Measurements from ENCODE around the gene SLC9A7.

SLC9A7 gene

GRCh38 chrX:46643636-46644035, 115.3 kb downstream of the SLC9A7 start:
- no peak for DNase-seq

- no peak for DNase-seq
Observed at GRCh38 chrX:46642145-46642544, 116.8 kb downstream of the SLC9A7 start.

- DNase-seq: no peak
Observed at GRCh38 chrX:46637938-46638337, 121.0 kb downstream of the SLC9A7 start.

GRCh38 chrX:46636223-46636622, 122.7 kb downstream of the SLC9A7 start:
- no peak for DNase-seq

GRCh38 chrX:46635186-46635585, 123.7 kb downstream of the SLC9A7 start:
- DNase-seq: no peak

GRCh38 chrX:46634577-46634976, 124.3 kb downstream of the SLC9A7 start:
- DNase-seq: no peak

- no peak for DNase-seq
Observed at GRCh38 chrX:46630141-46630540, 128.8 kb downstream of the SLC9A7 start.

- DNase-seq: no peak
Observed at GRCh38 chrX:46628460-46629371, 130.2 kb downstream of the SLC9A7 start.

GRCh38 chrX:46627711-46628419, 131.1 kb downstream of the SLC9A7 start:
- no peak for DNase-seq

- no peak for DNase-seq
Observed at GRCh38 chrX:46627062-46627461, 131.9 kb downstream of the SLC9A7 start.

- no peak for DNase-seq
Observed at GRCh38 chrX:46626566-46626965, 132.4 kb downstream of the SLC9A7 start.

GRCh38 chrX:46624090-46624786, 134.7 kb downstream of the SLC9A7 start:
- DNase-seq: no peak

GRCh38 chrX:46621572-46621971, 137.3 kb downstream of the SLC9A7 start:
- no peak for DNase-seq

GRCh38 chrX:46620505-46620904, 138.4 kb downstream of the SLC9A7 start:
- no peak for DNase-seq

GRCh38 chrX:46618947-46619346, 140.0 kb downstream of the SLC9A7 start:
- no peak for DNase-seq

- no peak for DNase-seq
Observed at GRCh38 chrX:46617906-46618305, 141.0 kb downstream of the SLC9A7 start.

GRCh38 chrX:46611658-46612362, 147.1 kb downstream of the SLC9A7 start:
- DNase-seq: no peak

- DNase-seq: no peak
Observed at GRCh38 chrX:46610070-46610658, 148.8 kb downstream of the SLC9A7 start.

- no peak for DNase-seq
Observed at GRCh38 chrX:46607916-46608315, 151.0 kb downstream of the SLC9A7 start.

GRCh38 chrX:46602468-46603102, 156.3 kb downstream of the SLC9A7 start:
- no peak for DNase-seq

- no peak for DNase-seq
Observed at GRCh38 chrX:46601283-46601682, 157.6 kb downstream of the SLC9A7 start.

- no peak for DNase-seq
Observed at GRCh38 chrX:46599051-46599560, 159.8 kb downstream of the SLC9A7 start.
